Embryonic facial prominence (tissue), 1 donor: Measurements from ENCODE around the gene WDR91.
"Not testable (repeated sequence)": the region's sequence is repeated elsewhere in the genome, so short reads cannot be mapped to it uniquely, and the experiment has no call there.

Experiments
- DNase-seq: peaks from one replicate; pipeline ENCODE4 v3.0.0-alpha.2; 2016; ENCODE audit errors: extremely low spot score

The WDR91 gene

GRCh38 chr7:135179321-135179925 lies 31.9 kb downstream of the WDR91 start:
- no peak for DNase-seq

- no peak for DNase-seq
These were observed 33.0 kb downstream of the WDR91 start for GRCh38 chr7:135178364-135178763.

GRCh38 chr7:135177028-135177696 lies 34.2 kb downstream of the WDR91 start:
- DNase-seq: no peak

- DNase-seq: no peak
These were observed 35.4 kb downstream of the WDR91 start for GRCh38 chr7:135175931-135176330.

- no peak for DNase-seq
These were observed 36.4 kb downstream of the WDR91 start for GRCh38 chr7:135174941-135175340.

GRCh38 chr7:135173916-135174315 lies 37.4 kb downstream of the WDR91 start:
- not testable (repeated sequence) for DNase-seq

GRCh38 chr7:135171581-135172291 lies 39.6 kb downstream of the WDR91 start:
- DNase-seq: not testable (repeated sequence)

GRCh38 chr7:135170998-135171481 lies 40.3 kb downstream of the WDR91 start:
- DNase-seq: not testable (repeated sequence)

- peak; percentile 57 for DNase-seq
These were observed 40.9 kb downstream of the WDR91 start, which contains the start of gene CYREN for GRCh38 chr7:135170274-135170997. Gene CYREN (minus strand): TSS chr7:135170707. CDS start chr7:135168922, 1,785 bp downstream.

- DNase-seq: no peak
These were observed 41.4 kb downstream of the WDR91 start for GRCh38 chr7:135169964-135170273.

GRCh38 chr7:135169141-135169963 lies 42.0 kb downstream of the WDR91 start:
- no peak for DNase-seq

GRCh38 chr7:135168489-135169140 lies 42.7 kb downstream of the WDR91 start:
- no peak for DNase-seq

GRCh38 chr7:135168001-135168400 lies 43.3 kb downstream of the WDR91 start:
- no peak for DNase-seq

GRCh38 chr7:135167365-135167917 lies 43.9 kb downstream of the WDR91 start:
- no peak for DNase-seq

GRCh38 chr7:135166338-135166990 lies 44.9 kb downstream of the WDR91 start:
- no peak for DNase-seq

- DNase-seq: no peak
These were observed 45.5 kb downstream of the WDR91 start for GRCh38 chr7:135165862-135166261.

- no peak for DNase-seq
These were observed 46.8 kb downstream of the WDR91 start for GRCh38 chr7:135164357-135165061.

GRCh38 chr7:135162382-135163001 lies 48.8 kb downstream of the WDR91 start:
- DNase-seq: no peak

GRCh38 chr7:135161669-135162068 lies 49.7 kb downstream of the WDR91 start:
- no peak for DNase-seq
